GM06990 (cell line): Measurements from ENCODE around the gene NOL9.
"Not testable (repeated sequence)": the region's sequence is repeated elsewhere in the genome, so short reads cannot be mapped to it uniquely, and the experiment has no call there.

Source experiments
- DNase-seq: peaks from one replicate; pipeline ENCODE4 v3.0.0-alpha.2; 2011; ENCODE audit not compliant: insufficient read length; ENCODE audit errors: extremely low read depth
- H3K27me3 ChIP-seq: replicated peaks from 2 replicates; pipeline ENCODE4 v1.6.0; 2011; ENCODE audit warnings: low read length; ENCODE audit not compliant: control insufficient read depth, insufficient read depth
- H3K36me3 ChIP-seq: 2 replicates; pipeline ENCODE4 v1.5.1; 2011; ENCODE audit warnings: low read length; ENCODE audit not compliant: control insufficient read depth, insufficient read depth
- H3K4me3 ChIP-seq: replicated peaks from 2 replicates; pipeline ENCODE4 v1.5.1; 2011; ENCODE audit warnings: low read depth, mild to moderate bottlenecking, control low read depth, low read length
- TF ChIP-seq, protein P1 (sequence below): IDR thresholded peaks from 2 replicates; pipeline ENCODE4 v1.5.1; 2011; ENCODE audit warnings: low read length, control low read depth, mild to moderate bottlenecking, inconsistent platforms; ENCODE audit not compliant: insufficient read depth, poor library complexity, severe bottlenecking

Gene NOL9

DNA sequence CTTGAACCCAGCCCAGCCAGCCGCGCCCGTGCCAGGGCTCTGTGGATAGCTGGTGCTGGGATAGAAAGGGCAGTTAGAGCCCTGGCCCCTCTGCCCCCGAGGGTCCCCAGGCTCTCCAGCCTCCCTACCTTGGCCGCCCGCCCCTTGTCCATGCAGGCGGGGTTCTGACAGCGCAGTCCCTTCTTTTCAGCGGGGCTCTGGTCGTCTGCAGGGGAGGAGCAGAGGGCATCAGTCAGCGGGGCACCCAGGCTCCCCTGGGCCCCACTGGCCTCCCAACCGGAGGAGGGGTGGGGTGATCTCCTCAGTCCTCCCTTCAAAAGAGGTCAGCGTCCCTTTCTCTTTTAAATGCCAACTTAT is 58.0 kb downstream of the NOL9 start:
- DNase-seq, result no peak
- H3K27me3 ChIP-seq, result no peaks in the 10 kb centered on the region; the same call in 1 of the 2 replicates
- TF ChIP-seq, protein P1, sequence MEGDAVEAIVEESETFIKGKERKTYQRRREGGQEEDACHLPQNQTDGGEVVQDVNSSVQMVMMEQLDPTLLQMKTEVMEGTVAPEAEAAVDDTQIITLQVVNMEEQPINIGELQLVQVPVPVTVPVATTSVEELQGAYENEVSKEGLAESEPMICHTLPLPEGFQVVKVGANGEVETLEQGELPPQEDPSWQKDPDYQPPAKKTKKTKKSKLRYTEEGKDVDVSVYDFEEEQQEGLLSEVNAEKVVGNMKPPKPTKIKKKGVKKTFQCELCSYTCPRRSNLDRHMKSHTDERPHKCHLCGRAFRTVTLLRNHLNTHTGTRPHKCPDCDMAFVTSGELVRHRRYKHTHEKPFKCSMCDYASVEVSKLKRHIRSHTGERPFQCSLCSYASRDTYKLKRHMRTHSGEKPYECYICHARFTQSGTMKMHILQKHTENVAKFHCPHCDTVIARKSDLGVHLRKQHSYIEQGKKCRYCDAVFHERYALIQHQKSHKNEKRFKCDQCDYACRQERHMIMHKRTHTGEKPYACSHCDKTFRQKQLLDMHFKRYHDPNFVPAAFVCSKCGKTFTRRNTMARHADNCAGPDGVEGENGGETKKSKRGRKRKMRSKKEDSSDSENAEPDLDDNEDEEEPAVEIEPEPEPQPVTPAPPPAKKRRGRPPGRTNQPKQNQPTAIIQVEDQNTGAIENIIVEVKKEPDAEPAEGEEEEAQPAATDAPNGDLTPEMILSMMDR, result no peak
- no peaks in the 10 kb centered on the region for H3K36me3 ChIP-seq
- no peak overlapping the region for H3K4me3 ChIP-seq

DNA sequence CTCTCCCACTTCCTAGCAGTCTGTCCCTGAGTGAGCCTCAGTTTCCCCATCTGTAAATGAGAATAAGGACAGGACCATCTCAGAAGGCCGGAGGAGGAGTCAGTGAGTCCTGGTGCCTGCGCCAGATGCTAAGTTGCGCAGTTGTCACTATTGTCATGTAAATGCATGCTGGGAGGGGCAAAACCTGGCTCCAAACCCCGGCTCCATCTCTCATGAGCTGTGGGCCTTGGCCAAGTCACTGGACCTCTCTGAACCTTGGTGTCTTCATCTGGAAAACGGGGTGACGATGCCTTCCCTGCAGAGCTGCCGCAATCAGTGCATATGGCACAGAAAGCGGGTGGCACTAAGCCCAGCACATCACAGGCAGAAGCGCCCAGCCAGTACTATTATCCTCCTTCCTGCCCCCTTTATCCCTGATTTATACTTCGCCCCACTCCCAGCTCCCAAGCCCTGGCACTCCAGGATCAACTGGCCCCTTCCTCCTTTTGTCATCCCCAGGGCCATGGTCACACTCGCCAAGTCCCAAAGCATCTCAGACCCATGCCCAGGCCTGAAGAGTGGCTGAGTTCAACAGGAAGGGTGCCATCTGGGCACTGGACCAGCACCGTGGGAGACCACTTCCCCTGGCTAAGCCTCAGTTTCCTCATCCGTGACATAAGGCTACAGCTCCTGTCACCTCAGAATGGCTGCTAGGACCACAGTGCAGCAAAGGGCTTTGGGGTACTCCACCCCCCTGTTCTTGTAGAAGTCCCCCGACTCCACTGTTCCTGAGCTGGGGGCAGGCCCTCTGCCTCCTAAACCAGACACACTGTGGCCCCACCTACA is 58.6 kb downstream of the NOL9 start:
- H3K36me3 ChIP-seq, result no peaks in the 10 kb centered on the region
- H3K27me3 ChIP-seq, result no peaks in the 10 kb centered on the region; the same call in 1 of the 2 replicates
- TF ChIP-seq, protein P1, result no peak
- no peak overlapping the region for H3K4me3 ChIP-seq
- DNase-seq, result no peak

DNA sequence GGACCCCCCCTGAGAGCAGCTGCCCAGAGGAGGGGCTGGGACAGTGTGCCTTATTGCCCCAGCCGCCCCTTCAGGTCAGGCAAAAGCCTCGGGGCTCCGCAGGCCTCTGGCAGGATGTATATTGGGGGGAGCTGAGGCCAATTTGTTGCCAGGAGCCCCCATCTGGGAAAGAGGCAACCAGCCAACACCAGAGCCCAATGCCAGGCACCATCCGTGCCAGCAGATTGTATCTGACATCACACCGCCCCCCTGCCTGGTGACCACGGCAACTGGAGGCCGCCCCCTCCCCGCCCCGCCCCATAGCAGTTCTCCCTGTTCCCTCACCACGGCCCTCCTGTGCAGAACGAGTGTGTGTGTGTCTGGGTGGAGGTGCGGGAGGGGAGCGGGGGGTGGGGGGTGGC is 59.3 kb downstream of the NOL9 start:
- H3K27me3 ChIP-seq, result no peaks in the 10 kb centered on the region; the same call in 1 of the 2 replicates
- no peak for DNase-seq

DNA sequence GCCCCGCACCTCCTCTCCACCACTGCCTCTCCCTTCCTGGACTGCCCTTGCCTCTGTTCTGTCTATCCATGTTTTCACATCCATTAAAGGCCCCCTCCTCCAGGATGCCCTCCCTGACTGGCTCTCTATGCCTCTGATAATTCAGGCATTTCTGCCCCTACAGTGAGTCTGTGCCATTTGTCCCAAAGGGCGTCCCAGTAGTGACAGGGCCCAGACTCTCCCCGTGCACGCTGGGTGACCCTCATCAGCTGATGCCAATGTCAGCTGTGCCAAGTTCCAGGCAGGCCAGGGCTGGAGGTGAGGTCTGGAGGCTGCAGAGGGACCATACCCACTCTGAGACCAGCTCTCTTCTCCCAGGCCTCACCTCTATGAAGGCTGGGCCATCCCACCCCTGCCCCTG is 59.7 kb downstream of the NOL9 start:
- TF ChIP-seq, protein P1, result no peak
- Histone ChIP-seq H3K4me3 (no peak overlapping the region), H3K36me3 (no peaks in the 10 kb centered on the region), H3K27me3 (no peaks in the 10 kb centered on the region; the same call in 1 of the 2 replicates)
- DNase-seq, result no peak

More for the DNA sequence above, 59.3 kb downstream of the NOL9 start:
- TF ChIP-seq, protein P1, result no peak
- Histone ChIP-seq H3K36me3 (no peaks in the 10 kb centered on the region), H3K4me3 (no peak overlapping the region)

DNA sequence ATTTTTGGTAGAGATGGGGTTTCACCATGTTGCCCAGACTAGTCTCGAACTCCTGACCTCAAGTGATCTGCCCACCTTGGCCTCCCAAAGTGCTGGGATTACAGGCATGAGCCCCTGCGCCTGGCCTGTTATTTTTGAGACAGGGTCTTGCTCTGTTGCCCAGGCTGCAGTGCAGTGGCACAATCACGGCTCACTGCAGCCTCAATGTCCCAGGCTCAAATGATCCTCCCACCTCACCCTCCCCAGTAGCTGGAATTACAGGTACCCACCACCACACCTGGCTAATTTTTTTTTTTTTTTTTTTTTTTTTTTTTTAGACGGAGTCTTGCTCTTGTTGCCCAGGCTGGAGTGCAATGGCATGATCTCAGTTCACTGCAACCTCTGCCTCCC is 60.5 kb downstream of the NOL9 start:
- not testable (repeated sequence) for H3K36me3 ChIP-seq, H3K27me3 ChIP-seq, H3K4me3 ChIP-seq, DNase-seq

DNA sequence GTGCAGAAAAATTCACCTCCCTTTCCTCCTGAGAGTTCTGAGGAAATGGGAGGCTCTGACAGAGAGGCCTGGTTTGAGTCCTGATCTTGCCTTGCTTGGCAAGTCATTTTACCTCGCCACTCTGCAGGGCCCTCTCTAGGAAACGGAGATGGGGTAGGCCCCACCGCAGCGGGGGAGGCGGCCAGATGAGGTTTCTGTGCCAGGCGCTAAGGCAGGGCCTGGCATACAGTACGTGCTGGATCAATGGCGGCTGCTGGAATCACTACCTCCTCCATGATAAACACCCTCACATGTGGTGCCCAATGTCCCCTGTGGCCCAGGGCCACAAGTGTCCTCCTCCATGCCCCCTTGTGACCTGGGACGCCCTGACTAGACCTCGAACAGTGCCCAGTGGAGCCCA is 62.3 kb downstream of the NOL9 start:
- no peak for DNase-seq
- H3K27me3 ChIP-seq, result no peaks in the 10 kb centered on the region; the same call in 1 of the 2 replicates
- H3K4me3 ChIP-seq, result no peak overlapping the region
- no peaks in the 10 kb centered on the region for H3K36me3 ChIP-seq
- TF ChIP-seq, protein P1, result no peak
